ENCODE measurements around the gene HEPACAM2.
A peak's percentile ranks its signal among the peaks of the same experiment; 100 is the strongest.

Gene HEPACAM2

DNA sequence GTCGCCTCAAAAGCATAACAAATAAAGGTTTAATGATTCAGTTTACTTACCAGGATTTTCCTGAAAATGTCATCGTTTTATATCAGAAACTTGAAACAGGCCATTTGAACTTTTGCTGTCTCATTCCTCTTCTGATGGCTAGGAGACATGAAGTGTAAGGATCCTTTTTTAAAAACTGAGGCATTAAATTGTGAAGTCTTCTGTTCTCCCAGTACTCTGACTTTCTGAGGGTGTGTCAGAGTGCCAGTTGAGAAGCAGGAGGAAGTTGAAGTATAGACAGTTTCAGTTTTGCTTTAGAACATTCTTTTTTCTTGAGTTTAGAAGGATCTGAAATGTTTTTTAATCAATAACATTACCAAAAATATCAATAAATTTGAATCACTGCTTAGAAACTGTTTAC, 78.1 kb downstream of the HEPACAM2 start, which contains the start of gene SAMD9L:
TSS of gene SAMD9L (minus strand) at position 242 of the 400 bp plus-strand sequence. CDS start 12,414 bp downstream, outside the sequence.
- DNase-seq (ENCODE audit: low read depth in 2 of 2, low spot score in 1 of 2), result no peak

DNA sequence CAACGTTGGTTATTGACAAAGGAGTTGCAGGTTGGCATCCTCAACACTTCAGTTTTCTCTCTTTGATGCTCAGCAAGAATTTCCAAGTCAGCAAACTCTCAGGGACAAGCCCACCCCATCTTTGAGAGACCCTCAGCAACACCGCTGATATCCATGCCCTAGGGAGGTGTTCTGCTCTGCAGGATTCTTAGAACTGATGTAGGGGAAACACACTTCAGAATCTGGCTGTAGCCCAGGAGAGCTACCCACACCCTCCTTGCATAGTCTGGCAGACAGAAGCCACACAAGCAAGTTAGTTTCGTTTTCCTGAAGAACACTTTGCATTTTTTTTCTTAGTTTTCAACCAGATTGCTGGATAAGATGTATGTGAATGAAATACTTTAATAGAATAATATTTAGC, 78.9 kb downstream of the HEPACAM2 start:
- DNase-seq (ENCODE audit: low read depth in 2 of 2, low spot score in 1 of 2), result peak in 1 of 2 donors; percentile 10

DNA sequence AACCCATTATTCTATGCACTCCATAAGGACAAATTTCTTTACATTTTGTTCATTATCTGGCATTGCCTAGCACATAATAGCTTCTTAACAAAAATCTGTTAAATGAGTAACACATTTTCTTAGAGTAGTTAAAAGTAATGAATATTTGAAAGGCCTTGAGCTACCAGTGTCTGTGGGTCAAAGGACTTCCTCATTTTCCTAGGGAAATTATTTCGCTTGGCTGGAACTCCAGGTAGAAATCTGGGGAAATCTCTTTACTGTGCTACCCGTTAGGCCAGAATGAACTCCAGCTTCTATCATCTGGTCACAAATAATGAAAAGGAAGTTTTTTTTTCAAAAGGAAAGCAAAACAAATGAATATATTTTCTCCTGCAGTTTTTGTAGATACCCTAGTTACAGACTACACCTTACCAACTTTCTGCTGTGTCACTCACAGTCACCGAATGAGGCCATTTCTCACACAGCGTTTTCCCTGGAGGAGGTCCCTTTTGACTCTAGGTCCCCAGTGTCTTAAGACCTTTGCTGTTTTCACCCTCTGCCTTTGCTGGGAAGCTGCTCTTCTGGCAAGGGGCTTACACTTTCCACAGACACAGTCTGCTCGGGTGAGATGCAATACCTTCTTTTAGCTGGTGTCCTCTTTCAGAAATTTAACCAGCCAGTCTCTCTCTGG, 79.7 kb downstream of the HEPACAM2 start:
- no peak for DNase-seq (ENCODE audit: low read depth in 2 of 2, low spot score in 1 of 2)

DNA sequence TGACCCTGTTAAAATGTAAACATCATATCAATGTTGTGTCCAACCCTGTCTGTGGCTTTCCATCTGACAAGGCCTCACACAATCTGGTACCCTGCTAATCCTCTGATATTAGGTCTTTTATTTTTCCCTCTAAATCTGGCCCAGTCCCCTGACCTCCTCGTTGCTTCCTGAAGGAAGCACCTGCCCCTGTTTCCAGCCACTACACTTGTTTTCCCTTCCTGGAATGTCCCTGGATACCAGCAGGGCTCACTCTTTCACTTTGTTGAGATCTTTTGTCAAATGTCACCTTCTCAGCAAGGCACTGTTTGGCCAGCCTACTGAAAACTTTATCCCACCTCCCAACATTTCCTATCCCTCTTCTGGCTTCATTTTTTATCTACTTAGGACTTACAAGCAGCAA, 80.2 kb downstream of the HEPACAM2 start:
- DNase-seq (ENCODE audit: low read depth in 2 of 2, low spot score in 1 of 2), result no peak

DNA sequence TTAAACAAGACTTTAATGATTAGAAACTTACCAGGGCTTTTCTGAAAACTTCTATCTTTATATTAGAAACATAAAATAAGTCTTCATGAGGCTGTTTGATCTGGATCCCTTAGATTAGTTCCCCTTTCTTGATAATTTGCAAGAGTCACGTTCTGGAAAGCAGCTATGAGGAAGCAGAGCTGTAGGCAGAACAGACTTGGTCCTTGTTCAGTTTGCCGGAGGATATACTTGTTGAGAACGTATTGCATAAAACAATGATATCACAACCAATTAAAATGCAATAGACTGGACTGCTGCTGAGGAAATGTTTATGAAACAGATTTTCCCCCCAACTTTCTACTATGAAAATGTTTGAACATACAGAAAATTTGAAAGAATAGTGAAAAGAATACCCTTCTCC, 80.9 kb downstream of the HEPACAM2 start:
- DNase-seq (ENCODE audit: low read depth in 2 of 2, low spot score in 1 of 2), result no peak

DNA sequence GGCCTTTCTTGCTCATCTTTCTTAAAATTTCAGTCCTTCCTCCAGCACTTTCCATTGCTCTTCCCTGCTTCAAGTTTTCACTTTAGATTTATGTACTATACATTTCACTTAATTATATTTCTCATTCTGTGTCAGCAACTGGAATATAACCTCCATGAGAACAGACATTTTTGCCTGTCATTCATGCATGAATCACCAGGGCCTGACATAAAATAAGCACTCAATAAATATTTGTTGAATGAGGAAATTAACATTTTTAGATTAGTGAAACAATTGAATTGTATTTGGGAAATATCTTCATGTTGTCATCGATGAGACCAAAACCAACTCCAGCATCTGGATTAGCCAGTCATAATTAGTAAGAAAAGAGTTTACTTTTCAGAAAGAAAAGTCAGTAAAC, 84.1 kb downstream of the HEPACAM2 start:
- no peak for DNase-seq (ENCODE audit: low read depth in 2 of 2, low spot score in 1 of 2)

DNA sequence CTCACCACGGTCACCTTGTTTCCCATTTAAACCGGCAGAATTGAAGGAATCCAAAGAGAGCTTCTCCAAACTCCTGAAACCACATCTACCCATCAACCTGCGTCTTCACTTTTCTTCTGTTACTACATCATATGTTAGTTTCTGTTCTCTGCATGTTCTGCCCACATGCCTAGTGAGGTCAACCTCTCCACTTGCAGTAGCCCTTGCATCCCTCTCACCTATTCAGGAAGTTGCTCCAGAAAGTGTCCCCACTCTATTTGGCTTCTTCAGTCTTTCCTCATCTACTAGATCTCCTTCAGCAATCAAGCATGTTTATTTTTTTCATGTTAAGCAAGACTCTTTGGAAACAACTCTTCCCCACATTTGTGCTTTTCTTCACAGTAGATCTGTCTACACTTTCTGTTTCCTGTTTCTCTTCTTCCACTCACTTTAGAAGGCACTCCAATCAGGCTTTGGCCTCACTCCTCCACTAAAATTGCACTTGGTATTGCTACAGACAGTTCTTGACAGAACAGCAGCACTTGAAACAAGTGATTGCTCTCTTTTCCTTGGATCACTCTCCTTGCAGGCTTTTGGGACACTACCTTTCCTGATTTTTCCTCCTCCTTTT, 85.6 kb downstream of the HEPACAM2 start:
- no peak for DNase-seq (ENCODE audit: low read depth in 2 of 2, low spot score in 1 of 2)

DNA sequence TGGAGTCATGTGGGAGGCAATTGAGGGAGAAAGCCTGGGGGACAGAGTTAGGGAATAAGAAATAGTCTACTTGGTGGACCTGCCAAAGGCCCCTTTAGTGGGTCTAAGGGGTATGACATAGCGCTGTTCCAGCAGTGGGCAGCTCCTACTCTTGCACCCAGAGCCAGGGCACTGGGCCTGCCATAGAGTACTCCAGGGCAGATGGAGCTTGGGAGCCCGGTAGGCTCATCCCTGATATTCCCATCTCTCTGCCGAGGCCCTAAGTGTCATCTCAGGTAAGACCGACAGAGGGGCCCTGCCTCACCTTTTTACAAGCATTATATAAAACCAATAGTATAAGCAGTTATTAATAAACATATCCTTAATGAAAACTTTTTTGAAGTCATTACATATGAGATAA, 87.7 kb downstream of the HEPACAM2 start:
- no peak for DNase-seq (ENCODE audit: low read depth in 2 of 2, low spot score in 1 of 2)
